Neuronal stem cell (in vitro differentiated cells): ENCODE results near the gene RBL2.

Experiments used
- DNase-seq: peaks from one replicate; pipeline ENCODE4 v3.0.0-alpha.2; 2013; ENCODE audit warnings: low spot score
- H2AFZ ChIP-seq: one replicate; pipeline ENCODE4 v1.6.1; 2013; ENCODE audit warnings: mild to moderate bottlenecking, low read length, inconsistent platforms
- H2AK5ac ChIP-seq: 2 replicates; pipeline ENCODE4 v1.6.1; 2013; ENCODE audit warnings: low read depth, mild to moderate bottlenecking, inconsistent platforms, low read length, moderate library complexity, mixed read lengths
- H2BK120ac ChIP-seq: 2 replicates; pipeline ENCODE4 v1.6.1; 2013; ENCODE audit warnings: low read depth, mild to moderate bottlenecking, inconsistent platforms, low read length, moderate library complexity, mixed read lengths
- H2BK12ac ChIP-seq: one replicate; pipeline ENCODE4 v1.6.1; 2013; ENCODE audit warnings: low read length, inconsistent platforms
- H2BK15ac ChIP-seq: 2 replicates; pipeline ENCODE4 v1.6.1; 2013; ENCODE audit warnings: mild to moderate bottlenecking, low read length, inconsistent platforms, mixed read lengths
- H2BK5ac ChIP-seq: one replicate; pipeline ENCODE4 v1.6.1; 2013; ENCODE audit warnings: inconsistent platforms, mild to moderate bottlenecking, low read length, moderate library complexity
- H3K14ac ChIP-seq: one replicate; pipeline ENCODE4 v1.6.1; 2013; ENCODE audit warnings: low read length, inconsistent platforms
- H3K18ac ChIP-seq: 2 replicates; pipeline ENCODE4 v1.6.1; 2013; ENCODE audit warnings: low read length, inconsistent platforms
- H3K23ac ChIP-seq: 2 replicates; pipeline ENCODE4 v1.6.1; 2013; ENCODE audit warnings: low read depth, mild to moderate bottlenecking, mixed read lengths, low read length, inconsistent platforms; ENCODE audit not compliant: poor library complexity
- H3K27ac ChIP-seq: replicated peaks from 3 replicates; pipeline ENCODE4 v1.5.1; 2013; ENCODE audit warnings: low read length, inconsistent platforms
- H3K27me3 ChIP-seq, 3 experiments: 2 replicates each; pipeline ENCODE4 v1.6.1; 2013; ENCODE audit warnings: low read length in 3 of 3, mild to moderate bottlenecking in 2 of 3, inconsistent platforms in 1 of 3, low read depth in 1 of 3, mixed read lengths in 1 of 3, moderate library complexity in 1 of 3; ENCODE audit not compliant: control insufficient read depth in 3 of 3, insufficient read depth in 3 of 3
- H3K36me3 ChIP-seq, 2 donors: replicated peaks in 1 of 2; 2 replicates each; pipeline ENCODE4 v1.6.1; 2013; ENCODE audit warnings: low read length in 2 of 2; ENCODE audit not compliant: control insufficient read depth in 2 of 2, insufficient read depth in 2 of 2
- H3K4ac ChIP-seq: 2 replicates; pipeline ENCODE4 v1.6.1; 2013; ENCODE audit warnings: inconsistent platforms, mild to moderate bottlenecking, low read length, moderate library complexity
- H3K4me1 ChIP-seq, 2 donors: 1 replicate in 1 of 2; 2 replicates in 1 of 2; pipeline ENCODE4 v1.6.1; 2013; ENCODE audit warnings: low read length in 2 of 2, low read depth in 1 of 2; ENCODE audit not compliant: control insufficient read depth in 2 of 2, insufficient read depth in 1 of 2
- H3K4me2 ChIP-seq: one replicate; pipeline ENCODE4 v1.6.1; 2013; ENCODE audit warnings: mild to moderate bottlenecking, low read length, inconsistent platforms; ENCODE audit not compliant: insufficient read depth, poor library complexity, severe bottlenecking
- H3K4me3 ChIP-seq, 2 donors: 2 replicates each; pipeline ENCODE4 v1.5.1; 2013; ENCODE audit warnings: low read length in 2 of 2, mild to moderate bottlenecking in 2 of 2, inconsistent platforms in 1 of 2, moderate library complexity in 1 of 2
- H3K79me1 ChIP-seq: one replicate; pipeline ENCODE4 v1.6.1; 2013; ENCODE audit warnings: low read depth, mild to moderate bottlenecking, inconsistent platforms, low read length, moderate library complexity
- H3K9ac ChIP-seq: one replicate; pipeline ENCODE4 v1.6.1; 2013; ENCODE audit warnings: mild to moderate bottlenecking, low read depth, low read length, inconsistent platforms; ENCODE audit not compliant: poor library complexity
- H3K9me3 ChIP-seq, 2 donors: replicated peaks in 1 of 2; 2 replicates each; pipeline versions ENCODE3 to v1.6.1; 2013; ENCODE audit warnings: low read length in 2 of 2, mild to moderate bottlenecking in 2 of 2, inconsistent platforms in 1 of 2, low read depth in 1 of 2, mixed read lengths in 1 of 2, moderate library complexity in 1 of 2; ENCODE audit not compliant: control insufficient read depth in 2 of 2, insufficient read depth in 1 of 2
- H4K8ac ChIP-seq: one replicate; pipeline ENCODE4 v1.6.1; 2013; ENCODE audit warnings: low read depth, mild to moderate bottlenecking, inconsistent platforms, low read length, moderate library complexity
- H4K91ac ChIP-seq: one replicate; pipeline ENCODE4 v1.6.1; 2013; ENCODE audit warnings: low read length, low read depth, mild to moderate bottlenecking, inconsistent platforms; ENCODE audit not compliant: poor library complexity
- WGBS, 2 donors: extraction: QIAGEN DNeasy Blood & Tissue Kit; methylation state at CpG; one replicate each; pipeline ENCODE4 v1.1.7; 2013; ENCODE audit warnings: missing lambda C conversion rate in 2 of 2, mixed read lengths in 1 of 2; ENCODE audit not compliant: insufficient read length in 2 of 2, insufficient replicate concordance in 1 of 2; ENCODE audit errors: extremely low coverage in 2 of 2; 5-methylcytosine and 5-hydroxymethylcytosine counted together

RBL2 gene

DNA sequence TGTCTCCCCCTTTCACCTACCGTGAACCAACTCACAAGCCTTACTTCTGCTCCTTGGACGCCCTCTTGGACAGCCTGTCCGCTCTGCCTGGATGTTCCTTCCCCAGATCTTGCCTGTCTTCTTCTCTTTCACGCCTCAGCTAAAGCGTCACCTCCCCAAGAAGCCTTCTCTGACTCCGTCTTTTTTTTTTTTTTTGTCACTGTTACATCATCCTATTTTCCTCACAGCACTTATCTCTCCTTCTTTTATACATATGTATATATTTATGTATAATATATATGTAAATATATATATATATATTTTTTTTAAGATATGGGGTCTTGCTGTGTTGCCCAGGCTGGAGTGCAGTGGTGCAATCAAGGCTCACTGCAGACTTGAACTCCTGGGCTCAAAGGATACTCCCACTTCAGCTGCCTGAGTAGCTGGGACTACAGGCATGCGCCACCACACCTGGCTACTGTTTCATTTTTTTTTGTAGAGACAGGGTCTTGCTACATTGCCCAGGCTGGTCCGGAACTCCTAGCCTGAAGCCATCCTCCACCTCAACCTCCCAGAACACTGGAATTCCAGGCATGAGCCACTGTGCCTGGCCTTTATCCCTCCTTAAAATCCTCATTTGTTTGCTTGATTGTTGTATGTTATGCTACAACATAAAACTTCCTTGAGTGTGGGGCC, 85.3 kb downstream of the RBL2 start:
- Histone ChIP-seq H2BK15ac (no peak overlapping the region), H3K4me2 (no peak overlapping the region), H2BK12ac (no peak overlapping the region), H3K36me3 (no peaks in the 10 kb centered on the region), H3K4me1 (peaks cover 0 to 2% of the 10 kb centered on the region in 2 donors), H3K27me3 (peaks cover 0 to 5% (median 0%) of the 10 kb centered on the region in 3 experiments), H3K9ac (no peak overlapping the region), H2AFZ (no peak overlapping the region), H4K91ac (no peak overlapping the region), H3K23ac (no peak overlapping the region), H3K18ac (no peak overlapping the region), H4K8ac (no peak overlapping the region), H3K9me3 (peaks cover 0 to 5% of the 10 kb centered on the region in 2 donors), H2AK5ac (no peak overlapping the region), H2BK120ac (no peak overlapping the region), H3K4me3 (no peak overlapping the region), H3K4ac (no peak overlapping the region), H3K27ac (no peak overlapping the region), H3K14ac (no peak overlapping the region), H2BK5ac (no peak overlapping the region), H3K79me1 (no peaks in the 10 kb centered on the region)
- DNase-seq = no peak
- no CpG with 5 or more reads among the region's 8 CpGs for WGBS, 2 donors

DNA sequence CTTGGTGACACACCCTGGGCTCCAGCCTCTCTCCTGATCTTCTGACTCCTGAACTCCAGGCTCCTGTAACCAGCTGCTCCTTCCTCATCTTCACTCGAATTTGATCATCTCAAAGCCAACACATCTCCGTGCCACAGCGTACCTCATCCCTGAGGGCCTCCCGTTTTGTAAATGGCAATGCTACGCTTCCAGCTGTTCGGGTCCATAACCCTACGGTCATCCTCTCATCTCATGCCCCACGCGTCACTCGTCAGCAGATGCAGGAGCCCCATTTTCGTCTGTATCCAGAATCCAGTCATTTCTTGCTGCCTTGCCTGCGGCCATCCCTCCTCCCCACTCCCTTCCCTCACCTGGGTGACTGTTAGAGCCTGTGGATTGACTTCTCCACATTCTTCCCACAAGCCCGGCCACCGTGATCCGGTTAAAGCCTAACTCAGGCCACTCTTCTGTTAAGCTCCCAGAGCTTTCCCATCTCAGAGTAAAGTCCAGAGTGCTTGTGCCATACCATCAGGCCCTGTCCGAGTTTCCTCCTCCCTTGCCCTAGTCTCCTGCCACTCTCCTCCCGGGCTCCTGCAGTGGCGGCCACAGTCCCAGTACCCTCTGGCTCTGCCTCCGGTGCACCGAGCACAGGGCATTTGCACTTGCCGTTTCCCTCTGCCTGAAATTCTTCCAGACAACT, 89.0 kb downstream of the RBL2 start:
- no peaks in the 10 kb centered on the region for H3K36me3 ChIP-seq
- no peak for DNase-seq
- no peaks in the 10 kb centered on the region for H3K79me1 ChIP-seq
- WGBS, 2 donors = no CpG with 5 or more reads among the region's 21 CpGs
- H3K9ac ChIP-seq = no peak overlapping the region
- H2AFZ ChIP-seq = no peak overlapping the region
- no peak overlapping the region for H3K4me3 ChIP-seq
- no peak overlapping the region for H2BK12ac ChIP-seq
- peaks cover 0 to 5% (median 0%) of the 10 kb centered on the region in 3 experiments for H3K27me3 ChIP-seq
- no peak overlapping the region for H2AK5ac ChIP-seq
- no peak overlapping the region for H2BK5ac ChIP-seq
- no peaks in the 10 kb centered on the region for H3K4me1 ChIP-seq
- no peak overlapping the region for H3K27ac ChIP-seq
- no peak overlapping the region for H3K4me2 ChIP-seq
- no peak overlapping the region for H3K14ac ChIP-seq
- no peak overlapping the region for H4K8ac ChIP-seq
- H4K91ac ChIP-seq = no peak overlapping the region
- H3K18ac ChIP-seq = no peak overlapping the region
- no peak overlapping the region for H2BK15ac ChIP-seq
- peak overlapping the region; percentile 58 for H3K23ac ChIP-seq
- H3K4ac ChIP-seq = no peak overlapping the region
- H2BK120ac ChIP-seq = no peak overlapping the region
- no peaks in the 10 kb centered on the region for H3K9me3 ChIP-seq

DNA sequence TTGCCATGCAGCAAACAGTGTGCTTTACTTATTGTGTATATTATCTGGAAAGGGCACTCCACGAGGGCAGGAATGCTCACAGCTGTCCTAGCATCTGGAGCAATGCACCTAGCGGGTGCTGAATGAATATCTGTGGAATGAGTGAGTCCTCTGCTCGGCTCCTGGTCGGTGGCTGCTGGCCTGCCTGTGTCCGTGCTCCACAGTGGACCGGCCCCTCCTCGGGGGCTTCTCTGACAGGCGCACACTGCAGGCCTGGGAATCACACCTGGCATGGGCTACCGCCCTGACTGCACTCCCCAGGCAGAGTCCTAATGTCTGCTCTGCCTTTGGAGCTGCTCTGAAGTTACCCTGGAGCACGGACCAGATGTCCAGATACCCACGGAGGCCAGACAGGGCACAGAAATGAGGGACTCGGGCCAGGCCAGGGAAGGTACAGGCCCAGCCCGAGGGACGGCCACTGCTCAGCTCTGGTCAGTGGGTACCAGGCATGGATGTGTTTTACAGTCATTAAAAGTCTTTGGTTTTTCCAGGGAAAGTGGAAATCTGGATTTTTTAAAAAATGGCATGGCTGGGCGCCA, 89.8 kb downstream of the RBL2 start:
- H2BK120ac ChIP-seq = no peak overlapping the region
- no peak overlapping the region for H4K8ac ChIP-seq
- H3K36me3 ChIP-seq = no peaks in the 10 kb centered on the region
- H4K91ac ChIP-seq = no peak overlapping the region
- H3K4me3 ChIP-seq = no peak overlapping the region
- no peak overlapping the region for H3K18ac ChIP-seq
- no peaks in the 10 kb centered on the region for H3K9me3 ChIP-seq
- H3K4me2 ChIP-seq = no peak overlapping the region
- H2BK5ac ChIP-seq = no peak overlapping the region
- H3K4me1 ChIP-seq = no peaks in the 10 kb centered on the region
- no CpG with 5 or more reads among the region's 15 CpGs for WGBS, 2 donors
- no peak overlapping the region for H2BK15ac ChIP-seq
- H2AFZ ChIP-seq = no peak overlapping the region
- H3K4ac ChIP-seq = no peak overlapping the region
- peak overlapping the region; percentile 39 for H3K23ac ChIP-seq
- no peak overlapping the region for H2AK5ac ChIP-seq
- H2BK12ac ChIP-seq = no peak overlapping the region
- no peak for DNase-seq
- no peak overlapping the region for H3K14ac ChIP-seq
- H3K9ac ChIP-seq = no peak overlapping the region
- H3K79me1 ChIP-seq = no peaks in the 10 kb centered on the region
- H3K27ac ChIP-seq = no peak overlapping the region
- peaks cover 0 to 5% (median 0%) of the 10 kb centered on the region in 3 experiments for H3K27me3 ChIP-seq

DNA sequence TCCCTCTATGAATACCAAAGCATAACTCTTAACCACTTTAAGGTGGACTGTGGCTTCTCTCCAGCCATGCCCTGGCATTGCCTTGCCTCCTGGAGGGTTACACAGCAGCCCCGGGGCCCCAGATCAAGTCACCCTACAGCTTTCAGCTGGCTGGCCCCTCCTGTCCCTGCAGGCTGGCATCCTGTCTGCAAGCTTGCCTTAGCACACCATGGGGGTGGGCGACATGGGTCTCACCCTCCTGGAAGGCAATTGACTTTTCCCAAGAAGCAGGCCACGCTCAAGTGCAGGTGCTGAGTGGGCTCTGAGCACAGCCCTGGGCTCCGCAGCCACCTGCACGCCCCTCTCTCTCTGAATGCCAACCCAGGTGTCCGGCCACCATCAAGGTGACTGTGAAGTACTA, 94.5 kb downstream of the RBL2 start:
- H2BK5ac ChIP-seq = no peak overlapping the region
- H2AFZ ChIP-seq = no peak overlapping the region
- no peak overlapping the region for H2BK15ac ChIP-seq
- H4K8ac ChIP-seq = no peak overlapping the region
- H3K27ac ChIP-seq = no peak overlapping the region
- no peak overlapping the region for H2AK5ac ChIP-seq
- peak overlapping the region; percentile 69 for H3K18ac ChIP-seq
- H3K4me3 ChIP-seq = no peak overlapping the region
- no peak overlapping the region for H2BK12ac ChIP-seq
- H2BK120ac ChIP-seq = no peak overlapping the region
- no peak overlapping the region for H4K91ac ChIP-seq
- peak overlapping the region; percentile 43 for H3K23ac ChIP-seq
- H3K36me3 ChIP-seq = no peaks in the 10 kb centered on the region
- no peaks in the 10 kb centered on the region for H3K4me1 ChIP-seq
- no CpG with 5 or more reads among the region's 6 CpGs for WGBS, 2 donors
- no peaks in the 10 kb centered on the region for H3K27me3 ChIP-seq
- no peak overlapping the region for H3K4me2 ChIP-seq
- H3K9ac ChIP-seq = peak overlapping the region; percentile 35
- H3K79me1 ChIP-seq = no peaks in the 10 kb centered on the region
- H3K14ac ChIP-seq = no peak overlapping the region
- H3K4ac ChIP-seq = no peak overlapping the region
- no peak for DNase-seq
- H3K9me3 ChIP-seq = no peaks in the 10 kb centered on the region
